ENCODE measurements around the gene COL5A1.

The COL5A1 gene

GRCh38 chr9:134652291-134653225 is 11.0 kb downstream of the COL5A1 start:
- TF ChIP-seq REST (IDR thresholded peaks at IDR 0.05; ENCODE audit: insufficient read depth in 1 of 2, low read depth in 2 of 2, low read length in 2 of 2), result no peak

DNA sequence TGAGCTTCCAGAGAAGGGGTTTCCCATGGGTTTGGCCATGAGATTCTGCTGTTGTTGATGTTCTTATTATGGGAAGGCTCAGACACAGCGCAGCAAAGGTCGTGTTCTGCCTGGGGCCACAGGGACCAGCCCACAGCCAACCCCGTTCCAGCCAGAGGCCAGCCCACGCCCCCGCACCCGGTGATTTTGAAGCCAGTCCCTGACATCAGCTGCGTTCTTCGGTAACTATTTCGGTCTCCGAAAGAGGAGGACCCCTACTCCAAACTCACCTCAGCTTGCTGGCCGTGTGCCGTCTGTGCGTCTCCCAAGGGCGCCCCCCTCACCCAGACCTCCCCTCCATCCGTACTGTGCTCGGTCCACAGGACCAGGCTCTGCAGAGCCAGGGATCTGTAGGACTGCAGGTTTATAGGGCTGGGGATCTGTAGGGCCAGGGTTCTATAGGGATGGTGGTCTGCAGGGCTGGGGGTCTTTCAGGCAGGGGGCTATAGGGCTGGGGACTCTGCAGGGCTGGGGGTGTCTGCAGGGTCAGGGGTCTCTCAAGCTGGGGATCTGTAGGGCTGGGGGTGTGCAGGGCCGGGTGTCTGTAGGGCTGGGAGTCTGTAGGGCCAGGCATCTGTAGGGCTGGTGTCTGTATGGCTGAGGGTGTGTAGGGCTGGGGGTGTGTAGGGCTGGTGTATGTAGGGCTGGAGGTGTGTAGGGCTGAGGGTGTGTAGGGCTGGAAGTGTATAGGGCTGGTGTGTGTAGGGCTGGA is 11.8 kb downstream of the COL5A1 start:
- TF ChIP-seq FOXP2 (optimal IDR thresholded peaks at IDR 0.05; ENCODE audit: borderline replicate concordance, extremely low read depth, extremely low read length, insufficient read depth) (no peak), SIN3A (IDR thresholded peaks at IDR 0.05; ENCODE audit: borderline replicate concordance, insufficient read depth, low read length) (no peak), TAF1 (IDR thresholded peaks at IDR 0.05; ENCODE audit: borderline replicate concordance, insufficient read depth, low read length) (no peak), POLR2AphosphoS5 (IDR thresholded peaks at IDR 0.05; ENCODE audit: low read depth, low read length) (no peak), REST (IDR thresholded peaks at IDR 0.05; ENCODE audit: insufficient read depth in 1 of 2, low read depth in 2 of 2, low read length in 2 of 2) (no peak)

GRCh38 chr9:134655101-134655500 is 13.5 kb downstream of the COL5A1 start:
- TF ChIP-seq REST (IDR thresholded peaks at IDR 0.05; ENCODE audit: insufficient read depth in 1 of 2, low read depth in 2 of 2, low read length in 2 of 2), result no peak
- no peak for TF ChIP-seq TAF1 (IDR thresholded peaks at IDR 0.05; ENCODE audit: borderline replicate concordance, insufficient read depth, low read length)
- TF ChIP-seq FOXP2 (optimal IDR thresholded peaks at IDR 0.05; ENCODE audit: borderline replicate concordance, extremely low read depth, extremely low read length, insufficient read depth), result no peak
- TF ChIP-seq POLR2AphosphoS5 (IDR thresholded peaks at IDR 0.05; ENCODE audit: low read depth, low read length), result no peak
- no peak for TF ChIP-seq SIN3A (IDR thresholded peaks at IDR 0.05; ENCODE audit: borderline replicate concordance, insufficient read depth, low read length)

GRCh38 chr9:134655586-134656333 is 14.2 kb downstream of the COL5A1 start:
- no peak for TF ChIP-seq TAF1 (IDR thresholded peaks at IDR 0.05; ENCODE audit: borderline replicate concordance, insufficient read depth, low read length)
- TF ChIP-seq SIN3A (IDR thresholded peaks at IDR 0.05; ENCODE audit: borderline replicate concordance, insufficient read depth, low read length), result no peak
- no peak for TF ChIP-seq POLR2AphosphoS5 (IDR thresholded peaks at IDR 0.05; ENCODE audit: low read depth, low read length)
- TF ChIP-seq FOXP2 (optimal IDR thresholded peaks at IDR 0.05; ENCODE audit: borderline replicate concordance, extremely low read depth, extremely low read length, insufficient read depth), result no peak
- no peak for TF ChIP-seq REST (IDR thresholded peaks at IDR 0.05; ENCODE audit: insufficient read depth in 1 of 2, low read depth in 2 of 2, low read length in 2 of 2)

Measured in PFSK-1 (cell line).